GM23338 (cell line): ENCODE results near the gene DOCK11.

Experiments used
- CREB1 ChIP-seq: fragments of 250-450 bp; sonication (Bioruptor Pico); IDR thresholded peaks from 2 replicates; pipeline ENCODE4 v1.5.0; 2020; ENCODE audit warnings: low read depth, mild to moderate bottlenecking, moderate library complexity
- CTCF ChIP-seq, 2 experiments: fragments of 200-600 bp in 1 of 2; sonication (generic) in 1 of 2; conservative IDR thresholded peaks; 2 replicates each; pipeline versions ENCODE4 v1.5.1 to v1.6.1; 2016 to 2017; ENCODE audit warnings: antibody characterized with exemption in 2 of 2, low read depth in 2 of 2, mild to moderate bottlenecking in 2 of 2, moderate library complexity in 1 of 2
- EZH2 ChIP-seq: fragments of 200-600 bp; sonication (generic); IDR thresholded peaks from one replicate; pipeline ENCODE4 v1.8.0; 2017; ENCODE audit warnings: antibody characterized with exemption, mild to moderate bottlenecking, low read depth; ENCODE audit not compliant: unreplicated experiment
- EZH2phosphoT487 ChIP-seq: fragments of 200-600 bp; sonication (generic); IDR thresholded peaks from one replicate; pipeline ENCODE4 v1.8.1; 2018; ENCODE audit warnings: antibody characterized with exemption; ENCODE audit not compliant: unreplicated experiment
- JUNB ChIP-seq: IDR thresholded peaks from one replicate; pipeline ENCODE4 v1.6.1; 2016; ENCODE audit warnings: antibody characterized with exemption; ENCODE audit not compliant: unreplicated experiment
- POLR2AphosphoS5 ChIP-seq: IDR thresholded peaks from 2 replicates; pipeline ENCODE4 v1.6.1; 2016; ENCODE audit warnings: antibody characterized with exemption, low read depth
- REST ChIP-seq: IDR thresholded peaks from one replicate; pipeline ENCODE4 v1.6.1; 2018; ENCODE audit warnings: antibody characterized with exemption; ENCODE audit not compliant: unreplicated experiment
- ZNF462 ChIP-seq: fragments of 250-450 bp; sonication (Bioruptor Pico); IDR thresholded peaks from 2 replicates; pipeline ENCODE4 v1.5.0; 2020; ENCODE audit warnings: mild to moderate bottlenecking, moderate library complexity

- TF ChIP-seq CTCF (conservative IDR thresholded peaks at IDR 0.05; ENCODE audit: low read depth in 2 of 2), result no peak
- no peak for TF ChIP-seq EZH2phosphoT487
- TF ChIP-seq POLR2AphosphoS5, result no peak
- no peak for TF ChIP-seq CREB1 (CRISPR knock-in tag)
- TF ChIP-seq EZH2, result no peak
- TF ChIP-seq REST, result no peak
- no peak for TF ChIP-seq JUNB
- TF ChIP-seq ZNF462 (CRISPR knock-in tag), result no peak
Measured at GRCh38 chrX:118654331-118654730, 158.7 kb downstream of the DOCK11 start.
